GM18511 (cell line): ENCODE data around the gene TFDP2.

Experiments used
- ATAC-seq: cut with Tn5 transposase; IDR thresholded peaks from one replicate; pipeline ENCODE4 v1.9.1; 2021; ENCODE audit warnings: mild to moderate bottlenecking, moderate library complexity; ENCODE audit not compliant: unreplicated experiment

TFDP2 gene

DNA sequence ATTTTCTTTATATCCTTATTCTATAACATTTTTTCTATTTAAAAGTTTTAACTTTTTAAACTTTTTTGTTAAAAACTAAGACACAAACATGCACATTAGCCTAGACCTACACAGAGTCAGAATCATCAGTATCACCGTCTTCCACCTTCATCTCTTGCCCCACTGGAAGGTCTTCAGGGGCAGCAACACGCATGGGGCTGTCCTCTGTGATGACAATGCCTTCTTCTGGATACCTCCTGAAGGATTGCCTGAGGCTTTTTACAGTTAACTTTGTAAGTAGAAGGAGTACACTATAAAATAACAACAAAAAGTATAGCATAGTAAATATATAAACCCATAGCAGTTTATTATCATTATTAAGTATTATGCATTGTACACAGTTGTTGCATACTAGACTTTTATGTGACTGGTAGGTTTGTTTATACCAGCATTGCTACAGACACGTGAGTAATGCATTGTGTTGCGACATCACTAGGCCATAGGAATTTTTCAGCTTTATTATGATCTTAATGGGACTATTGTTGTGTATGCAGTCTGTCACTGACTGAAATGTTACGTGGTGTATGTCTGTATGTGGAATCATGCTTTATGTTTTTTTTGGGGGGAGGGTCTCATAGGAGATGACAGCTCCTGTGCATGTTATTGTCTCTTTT, 254.7 kb downstream of the TFDP2 start:
- no peak for ATAC-seq
